HepG2 (cell line): ENCODE measurements around the gene LMOD1. TPM values are rescaled to one million over a fixed set of nuclear protein-coding genes. Genes with fewer than 3 reads are reported as not detected.

Experiments used
- ARHGAP35 ChIP-seq: sonication (generic); formaldehyde crosslinking; IDR thresholded peaks from 2 replicates; pipeline ENCODE4 v1.9.0; 2022; ENCODE audit warnings: mild to moderate bottlenecking, inconsistent platforms, moderate library complexity, missing genetic modification reagents, borderline replicate concordance
- ARNT ChIP-seq: fragments of 450-650 bp; IDR thresholded peaks from 2 replicates; pipeline ENCODE4 v1.6.1; 2017
- BHLHE40 ChIP-seq: IDR thresholded peaks from 2 replicates; pipeline ENCODE4 v1.6.1; 2011; ENCODE audit warnings: low read length, improper control_type of control experiment
- FOSL2 ChIP-seq: sonication (generic); formaldehyde crosslinking; IDR thresholded peaks from 2 replicates; pipeline ENCODE4 v1.4.0; 2020; ENCODE audit warnings: missing genetic modification reagents
- JUNB ChIP-seq: sonication (generic); formaldehyde crosslinking; IDR thresholded peaks from 2 replicates; pipeline ENCODE4 v1.8.0; 2022; ENCODE audit warnings: missing genetic modification reagents, mild to moderate bottlenecking, borderline replicate concordance
- KAT7 ChIP-seq: IDR thresholded peaks from 2 replicates; pipeline ENCODE4 v1.6.1; 2018; ENCODE audit warnings: borderline replicate concordance, missing compliant biosample characterization
- NFAT5 ChIP-seq: sonication (generic); formaldehyde crosslinking; IDR thresholded peaks from 2 replicates; pipeline ENCODE4 v1.4.0; 2020; ENCODE audit warnings: missing genetic modification reagents
- SKI ChIP-seq: fragments of 450-650 bp; IDR thresholded peaks from one replicate; pipeline ENCODE4 v1.6.1; 2018; ENCODE audit warnings: mild to moderate bottlenecking; ENCODE audit not compliant: partially characterized antibody
- SYNCRIP ChIP-seq: fragments of 200-400 bp; formaldehyde crosslinking; IDR thresholded peaks from 2 replicates; pipeline ENCODE4 v1.6.1; 2018; ENCODE audit warnings: mild to moderate bottlenecking, low read depth, low read length; ENCODE audit not compliant: insufficient read depth
- ZNF138 ChIP-seq: sonication (generic); formaldehyde crosslinking; IDR thresholded peaks from 2 replicates; pipeline ENCODE4 v1.5.0; 2020; ENCODE audit warnings: mild to moderate bottlenecking, low read depth, missing genetic modification reagents
- ZNF143 ChIP-seq: sonication (generic); formaldehyde crosslinking; IDR thresholded peaks from 2 replicates; pipeline ENCODE4 v1.4.0; 2020; ENCODE audit warnings: missing genetic modification reagents
- ZNF260 ChIP-seq: sonication (generic); formaldehyde crosslinking; IDR thresholded peaks from 2 replicates; pipeline ENCODE4 v1.4.0; 2020; ENCODE audit warnings: missing genetic modification reagents, low read depth, mild to moderate bottlenecking, borderline replicate concordance
- ZNF333 ChIP-seq: sonication (generic); formaldehyde crosslinking; IDR thresholded peaks from 2 replicates; pipeline ENCODE4 v1.4.0; 2020; ENCODE audit warnings: mild to moderate bottlenecking, missing genetic modification reagents, borderline replicate concordance
- ZNF354B ChIP-seq: sonication (generic); formaldehyde crosslinking; IDR thresholded peaks from 2 replicates; pipeline ENCODE4 v1.8.0; 2022; ENCODE audit warnings: mild to moderate bottlenecking, missing genetic modification reagents
- ZNF780A ChIP-seq: sonication (generic); formaldehyde crosslinking; IDR thresholded peaks from 2 replicates; pipeline ENCODE4 v1.8.0; 2022; ENCODE audit warnings: mild to moderate bottlenecking, missing genetic modification reagents, moderate library complexity
- polyA plus RNA-seq, 8 experiments: library from polyadenylated mRNA; depleted of rRNA in 3 of 8; stranded (reverse) in 7 of 8; unstranded in 1 of 8; fragments of >200 nt; fragmentation: Illumina TruSeq in 4 of 8; extraction: Trizol in 4 of 8; gene quantifications; 2 replicates each; pipeline versions ENCODE4 v1.2.1 to v1.2.3, GENCODE V29; 2011 to 2016; ENCODE audit warnings: low read depth in 4 of 8, missing spikeins in 1 of 8, mixed read lengths in 1 of 8; ENCODE audit not compliant: insufficient read depth in 1 of 8
- total RNA-seq, 5 experiments: library from RNA; depleted of rRNA; stranded (reverse); fragments of >200 nt; fragmentation: Illumina TruSeq; extraction: Trizol; gene quantifications; 2 replicates each; pipeline ENCODE4 v1.2.3, GENCODE V29; 2016; ENCODE audit warnings: low read depth in 1 of 5
- TF ChIP-seq, protein P1 (sequence below): sonication (generic); formaldehyde crosslinking; IDR thresholded peaks from 2 replicates; pipeline ENCODE4 v1.4.0; 2020; ENCODE audit warnings: missing genetic modification reagents
- TF ChIP-seq, protein P2 (sequence below): sonication (generic); formaldehyde crosslinking; IDR thresholded peaks from 2 replicates; pipeline ENCODE4 v1.9.0; 2021; ENCODE audit warnings: missing genetic modification reagents, mild to moderate bottlenecking, borderline replicate concordance
- TF ChIP-seq, protein P3 (sequence below): sonication (generic); formaldehyde crosslinking; IDR thresholded peaks from 2 replicates; pipeline ENCODE4 v1.4.0; 2020; ENCODE audit warnings: missing genetic modification reagents, low read depth, mild to moderate bottlenecking, borderline replicate concordance

Gene LMOD1
- total and polyA plus RNA-seq, 2 of the 13 experiments (the other 11 are each of a cell fraction or from before 2014, with no cell fraction given) = not detected

- TF ChIP-seq, protein P1, sequence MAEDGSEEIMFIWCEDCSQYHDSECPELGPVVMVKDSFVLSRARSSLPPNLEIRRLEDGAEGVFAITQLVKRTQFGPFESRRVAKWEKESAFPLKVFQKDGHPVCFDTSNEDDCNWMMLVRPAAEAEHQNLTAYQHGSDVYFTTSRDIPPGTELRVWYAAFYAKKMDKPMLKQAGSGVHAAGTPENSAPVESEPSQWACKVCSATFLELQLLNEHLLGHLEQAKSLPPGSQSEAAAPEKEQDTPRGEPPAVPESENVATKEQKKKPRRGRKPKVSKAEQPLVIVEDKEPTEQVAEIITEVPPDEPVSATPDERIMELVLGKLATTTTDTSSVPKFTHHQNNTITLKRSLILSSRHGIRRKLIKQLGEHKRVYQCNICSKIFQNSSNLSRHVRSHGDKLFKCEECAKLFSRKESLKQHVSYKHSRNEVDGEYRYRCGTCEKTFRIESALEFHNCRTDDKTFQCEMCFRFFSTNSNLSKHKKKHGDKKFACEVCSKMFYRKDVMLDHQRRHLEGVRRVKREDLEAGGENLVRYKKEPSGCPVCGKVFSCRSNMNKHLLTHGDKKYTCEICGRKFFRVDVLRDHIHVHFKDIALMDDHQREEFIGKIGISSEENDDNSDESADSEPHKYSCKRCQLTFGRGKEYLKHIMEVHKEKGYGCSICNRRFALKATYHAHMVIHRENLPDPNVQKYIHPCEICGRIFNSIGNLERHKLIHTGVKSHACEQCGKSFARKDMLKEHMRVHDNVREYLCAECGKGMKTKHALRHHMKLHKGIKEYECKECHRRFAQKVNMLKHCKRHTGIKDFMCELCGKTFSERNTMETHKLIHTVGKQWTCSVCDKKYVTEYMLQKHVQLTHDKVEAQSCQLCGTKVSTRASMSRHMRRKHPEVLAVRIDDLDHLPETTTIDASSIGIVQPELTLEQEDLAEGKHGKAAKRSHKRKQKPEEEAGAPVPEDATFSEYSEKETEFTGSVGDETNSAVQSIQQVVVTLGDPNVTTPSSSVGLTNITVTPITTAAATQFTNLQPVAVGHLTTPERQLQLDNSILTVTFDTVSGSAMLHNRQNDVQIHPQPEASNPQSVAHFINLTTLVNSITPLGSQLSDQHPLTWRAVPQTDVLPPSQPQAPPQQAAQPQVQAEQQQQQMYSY (CRISPR knock-in tag) = peak; percentile 63; the same call in 1 of the 2 replicates
- TF ChIP-seq BHLHE40 = no peak
- TF ChIP-seq, protein P2, sequence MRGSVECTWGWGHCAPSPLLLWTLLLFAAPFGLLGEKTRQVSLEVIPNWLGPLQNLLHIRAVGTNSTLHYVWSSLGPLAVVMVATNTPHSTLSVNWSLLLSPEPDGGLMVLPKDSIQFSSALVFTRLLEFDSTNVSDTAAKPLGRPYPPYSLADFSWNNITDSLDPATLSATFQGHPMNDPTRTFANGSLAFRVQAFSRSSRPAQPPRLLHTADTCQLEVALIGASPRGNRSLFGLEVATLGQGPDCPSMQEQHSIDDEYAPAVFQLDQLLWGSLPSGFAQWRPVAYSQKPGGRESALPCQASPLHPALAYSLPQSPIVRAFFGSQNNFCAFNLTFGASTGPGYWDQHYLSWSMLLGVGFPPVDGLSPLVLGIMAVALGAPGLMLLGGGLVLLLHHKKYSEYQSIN (CRISPR knock-in tag) = no peak
- TF ChIP-seq ZNF260 (CRISPR knock-in tag) = 0 out of 2 replicates have a peak, but pooled peaks have one; percentile 71
- peak; percentile 84 for TF ChIP-seq ARHGAP35 (CRISPR knock-in tag)
- TF ChIP-seq ZNF138 (CRISPR knock-in tag) = no peak; the same call in none of the 2 replicates
- TF ChIP-seq NFAT5 (CRISPR knock-in tag) = no peak
- TF ChIP-seq FOSL2 (CRISPR knock-in tag) = peak; percentile 17; the same call in 1 of the 2 replicates
- TF ChIP-seq, protein P3, sequence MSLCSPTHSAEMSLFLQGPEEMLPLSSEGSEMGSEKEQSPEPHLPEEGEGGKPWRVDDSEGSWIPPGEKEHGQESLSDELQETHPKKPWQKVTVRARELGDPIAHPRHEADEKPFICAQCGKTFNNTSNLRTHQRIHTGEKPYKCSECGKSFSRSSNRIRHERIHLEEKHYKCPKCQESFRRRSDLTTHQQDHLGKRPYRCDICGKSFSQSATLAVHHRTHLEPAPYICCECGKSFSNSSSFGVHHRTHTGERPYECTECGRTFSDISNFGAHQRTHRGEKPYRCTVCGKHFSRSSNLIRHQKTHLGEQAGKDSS = 0 out of 2 replicates have a peak, but pooled peaks have one; percentile 74
- peak; percentile 78; the same call in 1 of the 2 replicates for TF ChIP-seq KAT7 (CRISPR knock-in tag)
- TF ChIP-seq JUNB (CRISPR knock-in tag) = no peak
- peak; percentile 67; the same call in 1 of the 2 replicates for TF ChIP-seq ZNF333 (CRISPR knock-in tag)
- no peak for TF ChIP-seq SKI
- TF ChIP-seq SYNCRIP = no peak
- no peak for TF ChIP-seq ZNF354B (CRISPR knock-in tag)
- TF ChIP-seq ZNF780A (CRISPR knock-in tag) = no peak
- no peak for TF ChIP-seq ZNF143 (CRISPR knock-in tag)
- no peak for TF ChIP-seq ARNT
Measured at GRCh38 chr1:201982623-201983379, 36.5 kb upstream of the LMOD1 start, which contains the start of gene RNPEP (continued).
